ENCODE results near the gene MAGED1. TPM values are rescaled to one million over a fixed set of nuclear protein-coding genes. Genes with fewer than 3 reads are reported as not detected.

MAGED1 gene
- polyA plus RNA-seq, 6 donors from 2014 or later, result 39.0 to 73.3 (median 58.1) TPM

DNA sequence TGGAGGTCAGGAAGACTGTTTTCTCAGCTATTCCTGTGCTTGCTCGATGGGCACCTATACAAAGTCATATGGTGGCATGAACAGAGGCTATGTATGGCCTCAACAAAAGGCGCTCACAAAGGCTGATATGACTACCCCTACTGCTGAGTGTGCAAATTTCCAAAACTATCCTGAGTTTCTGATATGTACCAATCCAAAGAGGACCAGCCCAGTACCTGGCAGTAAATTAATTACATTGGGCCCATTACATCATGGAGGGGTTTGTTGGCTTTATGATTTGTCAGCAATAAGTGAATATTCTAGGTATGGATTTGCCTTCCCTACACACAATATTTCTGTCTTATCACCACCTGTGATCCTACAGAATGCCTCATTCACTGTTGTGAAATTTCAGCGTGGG is 12.3 kb downstream of the MAGED1 start:
- H3K9me3 Mint-ChIP-seq, result peaks cover 0 to 4% (median 0%) of the 10 kb centered on the region in 7 donors
- H3K36me3 Mint-ChIP-seq, result peaks cover 0 to 5% of the 10 kb centered on the region in 2 donors
- ATAC-seq (ENCODE audit: low read depth in 2 of 2) (no peak), DNase-seq (no peak)
- H3K27ac Mint-ChIP-seq, result no peak overlapping the region
- no peaks in the 10 kb centered on the region for H3K4me1 Mint-ChIP-seq
- H3K27me3 Mint-ChIP-seq, result no peaks in the 10 kb centered on the region
- no peak overlapping the region for H3K4me3 Mint-ChIP-seq

DNA sequence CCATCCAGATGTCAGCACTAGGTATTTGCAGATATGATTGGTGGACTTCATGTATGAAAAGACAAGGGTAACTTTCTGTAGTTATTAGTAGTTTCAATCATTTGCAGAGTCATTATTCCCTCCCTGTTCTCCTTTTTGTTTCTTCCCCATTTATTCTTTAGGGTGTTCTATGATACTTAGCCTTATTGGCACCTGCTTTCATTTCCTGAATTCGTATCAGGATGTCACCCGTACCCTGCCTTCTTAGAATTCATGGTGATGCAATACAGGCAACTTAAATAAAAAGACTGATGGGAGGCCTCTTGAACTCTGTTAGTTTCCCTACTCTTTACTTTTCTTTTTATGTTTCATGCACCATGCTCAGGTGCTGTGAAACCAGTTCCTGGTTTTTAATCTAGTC is 24.2 kb downstream of the MAGED1 start:
- H3K9me3 Mint-ChIP-seq, result peaks cover 0 to 18% (median 6%) of the 10 kb centered on the region in 7 donors
- H3K36me3 Mint-ChIP-seq, result no peaks in the 10 kb centered on the region
- peaks cover 0 to 18% (median 6%) of the 10 kb centered on the region in 3 donors for H3K27me3 Mint-ChIP-seq
- no peak for DNase-seq
- no peak overlapping the region for H3K4me3 Mint-ChIP-seq
- peaks cover 0 to 3% (median 3%) of the 10 kb centered on the region in 3 donors for H3K4me1 Mint-ChIP-seq
- peak; percentile 52 to 61 for ATAC-seq (ENCODE audit: low read depth in 2 of 2)
- peak overlapping the region in 1 of 6 donors; percentile 18 for H3K27ac Mint-ChIP-seq

GRCh38 chrX:51922561-51922960 is 29.1 kb downstream of the MAGED1 start:
- H3K4me1 Mint-ChIP-seq, result peaks cover 0 to 3% (median under 1%) of the 10 kb centered on the region in 3 donors

GRCh38 chrX:51931566-51932150 is 38.2 kb downstream of the MAGED1 start:
- Mint-ChIP-seq H3K36me3 (no peaks in the 10 kb centered on the region), H3K4me3 (no peak overlapping the region), H3K27ac (no peak overlapping the region), H3K27me3 (peaks cover 5 to 24% (median 21%) of the 10 kb centered on the region in 3 donors), H3K9me3 (peaks cover 0 to 6% (median 2%) of the 10 kb centered on the region in 7 donors), H3K4me1 (no peaks in the 10 kb centered on the region)
- ATAC-seq (ENCODE audit: low read depth in 2 of 2) (no peak), DNase-seq (no peak)

More at GRCh38 chrX:51922561-51922960, 29.1 kb downstream of the MAGED1 start:
- Mint-ChIP-seq H3K36me3 (no peaks in the 10 kb centered on the region), H3K27ac (no peak overlapping the region), H3K4me3 (no peak overlapping the region), H3K9me3 (peaks cover 0 to 3% (median 0%) of the 10 kb centered on the region in 7 donors), H3K27me3 (peaks cover 0 to 9% (median 6%) of the 10 kb centered on the region in 3 donors)
- no peak for ATAC-seq (ENCODE audit: low read depth in 2 of 2)
- no peak for DNase-seq

Other genes starting within 250 kb of the MAGED1 start
- gene CENPVL2, start 210.8 kb upstream of the MAGED1 start, polyA plus RNA-seq (ENCODE audit: low read depth in 6 of 6), result not detected
- not detected for gene CENPVL1, start 183.1 kb upstream of the MAGED1 start, polyA plus RNA-seq (ENCODE audit: low read depth in 6 of 6)
- gene GSPT2, start 150.2 kb upstream of the MAGED1 start, polyA plus RNA-seq (ENCODE audit: low read depth in 6 of 6), result 10 to 100 TPM in 5 of 6 donors, 1 to 10 TPM in 1; 7.4 to 16.7 (median 12.3) TPM
- gene MAGED4B, start 175.6 kb downstream of the MAGED1 start, polyA plus RNA-seq (ENCODE audit: low read depth in 6 of 6), result 10 to 100 TPM in 4 of 6 donors, 1 to 10 TPM in 2; 2.6 to 29.8 (median 16.8) TPM

Measured in naive B cell (primary cell).